ENCODE results near the gene AKNA. TPM values are rescaled to one million over a fixed set of nuclear protein-coding genes. Genes with fewer than 3 reads are reported as not detected.

Gene AKNA
- total RNA-seq, 2 donors from 2014 or later: 3.1 to 7.8 TPM

DNA sequence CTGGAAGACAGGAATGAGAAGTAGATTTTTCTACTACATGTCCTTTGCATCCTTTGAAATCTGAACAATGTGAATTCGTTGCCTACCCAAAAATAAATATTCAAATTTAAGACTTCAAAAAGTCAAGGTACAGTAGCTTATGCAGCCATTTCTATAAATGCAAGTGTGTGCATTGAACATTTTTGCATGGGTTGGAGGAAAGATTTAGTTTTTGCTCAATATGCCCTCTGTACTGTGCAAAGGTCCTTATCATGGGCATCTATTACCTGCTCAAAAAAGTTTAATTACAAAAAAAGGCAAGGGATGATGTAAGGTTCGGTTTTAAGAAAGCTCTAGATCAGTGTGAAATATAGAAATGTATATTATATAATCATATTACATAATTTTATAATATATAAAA is 22.6 kb downstream of the AKNA start:
- Histone ChIP-seq H3K36me3 (peaks cover 61% of the 10 kb centered on the region), H3K4me1 (peaks cover 0 to 4% of the 10 kb centered on the region in 2 donors), H3K9me3 (no peaks in the 10 kb centered on the region), H3K27me3 (no peaks in the 10 kb centered on the region), H3K27ac (no peak overlapping the region), H3K4me3 (no peak overlapping the region)
- TF ChIP-seq, protein P1, sequence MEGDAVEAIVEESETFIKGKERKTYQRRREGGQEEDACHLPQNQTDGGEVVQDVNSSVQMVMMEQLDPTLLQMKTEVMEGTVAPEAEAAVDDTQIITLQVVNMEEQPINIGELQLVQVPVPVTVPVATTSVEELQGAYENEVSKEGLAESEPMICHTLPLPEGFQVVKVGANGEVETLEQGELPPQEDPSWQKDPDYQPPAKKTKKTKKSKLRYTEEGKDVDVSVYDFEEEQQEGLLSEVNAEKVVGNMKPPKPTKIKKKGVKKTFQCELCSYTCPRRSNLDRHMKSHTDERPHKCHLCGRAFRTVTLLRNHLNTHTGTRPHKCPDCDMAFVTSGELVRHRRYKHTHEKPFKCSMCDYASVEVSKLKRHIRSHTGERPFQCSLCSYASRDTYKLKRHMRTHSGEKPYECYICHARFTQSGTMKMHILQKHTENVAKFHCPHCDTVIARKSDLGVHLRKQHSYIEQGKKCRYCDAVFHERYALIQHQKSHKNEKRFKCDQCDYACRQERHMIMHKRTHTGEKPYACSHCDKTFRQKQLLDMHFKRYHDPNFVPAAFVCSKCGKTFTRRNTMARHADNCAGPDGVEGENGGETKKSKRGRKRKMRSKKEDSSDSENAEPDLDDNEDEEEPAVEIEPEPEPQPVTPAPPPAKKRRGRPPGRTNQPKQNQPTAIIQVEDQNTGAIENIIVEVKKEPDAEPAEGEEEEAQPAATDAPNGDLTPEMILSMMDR (IDR thresholded peaks at IDR 0.05): no peak
- DNase-seq (ENCODE audit: low spot score): no peak

DNA sequence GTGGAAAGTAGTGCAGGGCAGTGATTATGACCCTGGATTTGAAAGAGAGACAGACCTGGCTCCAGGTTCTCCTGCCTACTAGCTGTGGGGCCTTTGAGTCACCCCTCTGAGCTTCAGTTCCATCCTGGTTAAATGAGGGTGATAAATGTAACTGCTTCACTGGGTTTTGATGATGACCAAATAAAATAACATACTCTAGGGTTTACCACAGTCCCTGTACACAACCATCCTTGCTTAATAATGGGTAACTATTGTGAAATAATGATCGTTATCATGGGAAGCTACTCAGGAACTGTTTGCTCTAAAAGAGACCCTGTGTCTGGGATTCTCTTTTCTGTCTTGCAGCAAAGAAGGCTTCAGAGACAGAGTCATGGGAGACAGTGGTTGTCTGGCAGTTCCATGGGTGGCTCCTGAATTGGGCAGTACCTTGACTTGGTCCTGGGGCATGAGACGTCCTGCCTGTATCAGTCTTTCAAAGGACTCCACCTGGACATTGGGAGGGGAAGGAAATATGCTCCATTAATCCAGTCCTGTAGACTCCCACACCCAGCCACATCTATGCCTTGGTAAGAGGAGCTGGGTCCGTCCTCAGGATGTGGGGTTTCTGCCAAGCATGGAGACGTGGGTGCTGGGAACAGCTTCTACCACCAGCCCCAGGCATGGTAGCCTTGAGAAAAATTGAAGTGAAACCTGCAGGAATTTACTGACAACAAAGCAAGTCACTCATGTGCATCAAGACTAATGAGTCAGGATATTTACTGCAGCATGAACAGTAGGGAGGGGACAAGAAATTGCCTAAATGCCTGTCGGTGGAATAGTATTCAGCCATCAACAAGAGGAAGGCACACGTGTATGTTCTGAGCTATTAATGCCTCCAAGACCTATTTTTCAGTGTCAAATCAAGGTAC is 23.4 kb downstream of the AKNA start:
- TF ChIP-seq, protein P1 (IDR thresholded peaks at IDR 0.05): no peak
- H3K4me1 ChIP-seq: peaks cover 0 to 4% of the 10 kb centered on the region in 2 donors
- H3K27ac ChIP-seq: no peak overlapping the region
- no peak for DNase-seq (ENCODE audit: low spot score)
- no peaks in the 10 kb centered on the region for H3K9me3 ChIP-seq
- no peaks in the 10 kb centered on the region for H3K27me3 ChIP-seq
- peaks cover 69% of the 10 kb centered on the region for H3K36me3 ChIP-seq
- no peak overlapping the region for H3K4me3 ChIP-seq

DNA sequence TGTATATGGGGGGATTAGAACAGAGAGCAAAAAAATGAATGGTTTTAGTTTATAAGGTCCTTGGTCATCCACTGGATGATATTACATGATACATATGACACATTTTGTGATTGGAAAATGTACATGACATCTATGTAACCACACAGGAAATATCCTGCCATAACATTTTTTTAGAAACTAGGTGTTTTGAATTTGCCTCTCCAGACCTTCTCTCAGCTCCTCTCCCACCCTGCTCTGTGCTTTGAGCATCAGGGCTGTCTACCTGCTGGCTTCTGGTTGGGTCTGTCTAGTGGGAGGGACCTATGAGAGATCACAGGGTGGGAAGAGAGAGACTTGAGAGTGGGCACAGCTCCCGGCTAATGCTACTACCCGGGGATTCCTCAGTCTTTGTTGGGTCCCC is 24.4 kb downstream of the AKNA start:
- H3K27me3 ChIP-seq: no peaks in the 10 kb centered on the region
- no peak for DNase-seq (ENCODE audit: low spot score)
- peaks cover 76% of the 10 kb centered on the region for H3K36me3 ChIP-seq
- H3K4me3 ChIP-seq: no peak overlapping the region
- no peak overlapping the region for H3K27ac ChIP-seq
- no peaks in the 10 kb centered on the region for H3K9me3 ChIP-seq
- TF ChIP-seq, protein P1 (IDR thresholded peaks at IDR 0.05): no peak
- peaks cover 0 to 4% of the 10 kb centered on the region in 2 donors for H3K4me1 ChIP-seq

DNA sequence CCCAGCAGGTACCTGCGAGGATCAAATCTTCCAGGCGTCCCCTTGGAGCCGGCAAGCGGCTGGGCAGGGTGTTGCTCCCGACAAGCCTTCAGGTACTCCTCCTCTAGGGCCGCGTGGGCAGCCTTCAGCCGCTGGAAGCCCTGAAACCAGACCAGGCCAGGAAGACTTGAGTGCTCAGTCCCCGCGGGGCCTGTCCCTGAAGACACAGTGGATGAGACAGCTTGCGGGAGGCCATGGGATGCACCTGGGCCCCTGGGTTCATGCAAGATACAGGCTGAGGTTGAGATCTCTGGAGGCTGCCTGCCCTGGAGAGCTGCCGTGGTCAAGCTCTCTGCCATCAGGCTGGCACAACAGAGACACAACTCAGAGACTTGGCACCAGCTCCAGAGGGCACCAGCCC is 25.4 kb downstream of the AKNA start:
- TF ChIP-seq, protein P1 (IDR thresholded peaks at IDR 0.05): no peak
- no peak for DNase-seq (ENCODE audit: low spot score)
- Histone ChIP-seq H3K36me3 (peaks cover 76% of the 10 kb centered on the region), H3K4me3 (no peak overlapping the region), H3K9me3 (no peaks in the 10 kb centered on the region), H3K27ac (no peak overlapping the region), H3K27me3 (no peaks in the 10 kb centered on the region), H3K4me1 (peaks cover 0 to 4% of the 10 kb centered on the region in 2 donors)

DNA sequence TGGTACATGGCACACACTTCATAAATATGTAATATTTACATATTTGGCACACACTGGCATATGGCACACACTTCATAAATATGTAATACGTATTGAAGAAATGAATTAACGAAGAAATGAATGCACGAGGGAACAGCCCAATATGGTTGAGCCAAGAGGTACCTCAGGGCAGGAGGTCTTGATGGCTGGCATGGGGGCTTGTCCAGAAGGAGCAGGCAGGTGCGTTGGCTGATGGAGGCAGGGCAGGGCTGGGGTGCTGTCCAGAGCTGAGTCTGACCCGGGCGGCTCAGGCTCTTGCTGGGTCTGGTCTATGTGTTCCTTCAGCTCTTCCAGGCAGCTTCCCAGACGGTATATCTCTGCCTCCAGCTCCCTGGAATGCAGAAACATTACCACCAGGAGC is 26.2 kb downstream of the AKNA start:
- H3K4me3 ChIP-seq: no peak overlapping the region
- no peaks in the 10 kb centered on the region for H3K9me3 ChIP-seq
- H3K36me3 ChIP-seq: peaks cover 79% of the 10 kb centered on the region
- TF ChIP-seq, protein P1 (IDR thresholded peaks at IDR 0.05): no peak
- DNase-seq (ENCODE audit: low spot score): no peak
- no peaks in the 10 kb centered on the region for H3K4me1 ChIP-seq
- no peaks in the 10 kb centered on the region for H3K27me3 ChIP-seq
- H3K27ac ChIP-seq: no peak overlapping the region

All from right atrium auricular region (tissue), 2 donors.